AG09319 (cell line): ENCODE measurements around the gene NPAS3.
A peak's percentile ranks its signal among the peaks of the same experiment; 100 is the strongest.

Experiments
- DNase-seq: peaks from one replicate; pipeline ENCODE4 v3.0.0-alpha.2; 2010; ENCODE audit warnings: low read depth; ENCODE audit errors: extremely low read depth
- TF ChIP-seq, protein P1 (sequence below): IDR thresholded peaks from 2 replicates; pipeline ENCODE4 v1.5.1; 2011; ENCODE audit warnings: low read depth, mild to moderate bottlenecking, inconsistent platforms, low read length, moderate library complexity

Gene NPAS3

DNA sequence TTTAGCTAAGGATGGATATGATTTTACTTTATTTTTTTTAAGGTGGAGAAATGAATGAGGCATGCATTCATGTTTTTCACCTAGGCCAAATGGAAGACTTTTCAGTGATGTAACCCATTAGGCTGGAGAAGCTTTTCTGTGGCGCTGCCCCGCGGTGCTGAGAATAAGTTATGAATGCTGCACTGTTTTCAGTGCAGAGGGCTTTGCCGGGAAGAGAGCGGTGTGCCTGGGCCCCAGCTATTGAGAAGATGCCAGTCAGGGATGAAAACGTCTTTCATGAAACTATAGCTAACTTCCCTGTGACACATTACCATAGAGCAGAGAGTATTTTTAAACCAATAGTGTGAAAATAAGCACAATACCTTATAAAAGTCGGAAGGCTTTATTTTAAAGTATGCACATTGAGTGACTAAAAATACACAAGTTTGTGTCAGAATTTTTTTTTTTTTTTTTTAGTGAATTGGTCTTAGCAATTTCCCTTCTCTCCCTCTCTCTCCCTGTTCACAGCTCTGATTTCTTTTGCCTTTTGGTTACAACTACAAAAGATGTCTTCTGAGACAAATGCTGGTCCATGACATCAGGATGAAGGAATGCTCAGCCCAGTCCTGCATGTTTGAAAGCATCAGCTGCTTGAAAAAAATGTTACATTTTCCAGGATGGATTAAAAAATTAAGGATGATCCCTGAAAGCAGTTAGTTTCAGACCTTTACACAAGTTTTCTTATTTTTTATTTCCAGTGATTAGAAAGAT is 48.3 kb downstream of the NPAS3 start:
- TF ChIP-seq, protein P1, sequence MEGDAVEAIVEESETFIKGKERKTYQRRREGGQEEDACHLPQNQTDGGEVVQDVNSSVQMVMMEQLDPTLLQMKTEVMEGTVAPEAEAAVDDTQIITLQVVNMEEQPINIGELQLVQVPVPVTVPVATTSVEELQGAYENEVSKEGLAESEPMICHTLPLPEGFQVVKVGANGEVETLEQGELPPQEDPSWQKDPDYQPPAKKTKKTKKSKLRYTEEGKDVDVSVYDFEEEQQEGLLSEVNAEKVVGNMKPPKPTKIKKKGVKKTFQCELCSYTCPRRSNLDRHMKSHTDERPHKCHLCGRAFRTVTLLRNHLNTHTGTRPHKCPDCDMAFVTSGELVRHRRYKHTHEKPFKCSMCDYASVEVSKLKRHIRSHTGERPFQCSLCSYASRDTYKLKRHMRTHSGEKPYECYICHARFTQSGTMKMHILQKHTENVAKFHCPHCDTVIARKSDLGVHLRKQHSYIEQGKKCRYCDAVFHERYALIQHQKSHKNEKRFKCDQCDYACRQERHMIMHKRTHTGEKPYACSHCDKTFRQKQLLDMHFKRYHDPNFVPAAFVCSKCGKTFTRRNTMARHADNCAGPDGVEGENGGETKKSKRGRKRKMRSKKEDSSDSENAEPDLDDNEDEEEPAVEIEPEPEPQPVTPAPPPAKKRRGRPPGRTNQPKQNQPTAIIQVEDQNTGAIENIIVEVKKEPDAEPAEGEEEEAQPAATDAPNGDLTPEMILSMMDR: no peak
- no peak for DNase-seq

- no peak for DNase-seq
Observed at GRCh38 chr14:32991691-32992090, 53.0 kb downstream of the NPAS3 start.

DNA sequence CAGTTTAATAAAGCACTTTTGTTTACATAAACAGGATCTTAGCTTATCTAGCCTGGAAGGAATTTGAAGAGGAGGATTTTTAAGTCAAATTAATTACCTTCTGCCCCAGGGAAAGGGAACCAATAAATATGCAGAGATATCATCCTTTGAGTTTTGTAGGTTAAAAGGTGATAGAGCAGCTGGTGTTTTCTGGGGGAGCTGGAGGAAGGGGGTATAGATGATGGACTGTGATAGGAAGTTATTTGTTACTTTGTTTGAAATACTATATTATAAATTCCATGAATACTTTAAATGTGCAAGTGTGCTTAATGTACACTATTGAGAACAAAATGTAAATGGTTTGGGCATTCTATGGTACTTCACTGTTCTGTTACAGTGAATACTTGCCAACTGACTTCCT is 55.2 kb downstream of the NPAS3 start:
- TF ChIP-seq, protein P1: no peak
- DNase-seq: no peak

More at GRCh38 chr14:32991691-32992090, 53.0 kb downstream of the NPAS3 start:
- TF ChIP-seq, protein P1: no peak

DNA sequence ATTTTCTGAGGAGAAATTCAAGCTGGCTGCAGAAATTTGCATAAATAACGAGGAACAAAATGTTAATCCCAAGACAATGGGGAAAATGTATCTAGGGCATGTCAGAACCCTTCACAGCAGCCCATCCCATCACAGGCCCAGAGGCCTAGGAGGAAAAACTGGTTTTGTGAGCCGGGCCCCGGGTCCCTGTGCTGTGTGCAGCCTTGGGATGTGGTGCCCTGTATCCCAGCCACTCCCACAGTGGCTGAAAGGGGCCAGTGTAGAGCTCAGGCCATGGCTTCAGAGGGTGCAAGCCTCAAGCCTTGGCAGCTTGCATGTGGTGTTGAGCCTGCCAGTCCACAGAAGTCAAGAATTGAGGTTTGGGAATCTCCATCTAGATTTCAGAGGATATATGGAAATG is 57.7 kb downstream of the NPAS3 start:
- TF ChIP-seq, protein P1: no peak
- no peak for DNase-seq

DNA sequence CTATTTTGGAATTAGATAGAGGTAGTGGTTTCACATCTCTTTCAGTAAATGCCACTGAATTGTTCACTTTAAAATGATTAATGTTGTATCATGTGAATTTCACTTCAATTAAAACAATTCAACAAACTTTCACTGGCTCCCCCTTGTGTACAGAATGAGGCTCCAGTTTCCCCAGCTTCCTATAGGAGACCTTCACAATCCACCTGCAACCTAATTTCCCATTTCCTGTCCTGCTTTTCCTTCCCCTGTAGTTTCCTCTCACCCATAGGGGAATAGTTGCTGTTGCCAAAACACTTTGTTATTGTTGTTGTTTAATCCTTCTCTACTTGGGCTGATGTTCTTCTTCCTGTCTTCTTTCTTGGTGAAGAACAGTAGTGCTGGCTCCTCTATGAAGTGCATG is 59.8 kb downstream of the NPAS3 start:
- no peak for DNase-seq

GRCh38 chr14:33009673-33010072 is 71.0 kb downstream of the NPAS3 start:
- TF ChIP-seq, protein P1: no peak

More for the DNA sequence above, 59.8 kb downstream of the NPAS3 start:
- TF ChIP-seq, protein P1: peak; percentile 64

DNA sequence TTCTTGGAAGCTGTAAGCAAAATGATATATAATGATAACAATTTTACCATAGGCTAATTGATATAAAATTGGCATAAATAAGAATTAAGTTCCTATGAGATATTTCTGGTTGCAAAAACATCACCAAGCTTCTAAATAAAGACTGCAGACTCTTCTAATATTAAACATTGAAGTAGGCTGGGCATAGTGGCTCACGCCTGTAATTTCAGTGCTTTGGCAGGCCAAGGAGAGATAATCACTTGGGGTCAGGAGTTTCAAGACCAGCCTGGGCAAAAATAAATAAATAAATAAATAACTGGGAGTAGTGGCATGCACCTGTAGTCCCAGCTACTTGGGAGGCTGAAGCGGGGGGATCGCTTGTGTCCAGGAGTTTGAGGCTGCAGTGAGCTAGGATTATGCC is 71.8 kb downstream of the NPAS3 start:
- no peak for DNase-seq
- TF ChIP-seq, protein P1: no peak

More at GRCh38 chr14:33009673-33010072, 71.0 kb downstream of the NPAS3 start:
- no peak for DNase-seq
